ENCODE data around the gene VSIG8. TPM values are rescaled to one million over a fixed set of nuclear protein-coding genes. Genes with fewer than 3 reads are reported as not detected.

VSIG8 gene
- total RNA-seq, 1 experiment from 2014 or later: not detected

- TF ChIP-seq ZFX (IDR thresholded peaks at IDR 0.05): no peak
- TF ChIP-seq EZH2 (IDR thresholded peaks at IDR 0.05): no peak
- no peak for TF ChIP-seq EGR1 (IDR thresholded peaks at IDR 0.05; ENCODE audit: low read depth)
- TF ChIP-seq SRF (IDR thresholded peaks at IDR 0.05; ENCODE audit: low read depth): no peak
- BruUV-seq (replicated peaks): no TSS peak
- Histone ChIP-seq H3K9ac (ENCODE audit: low read length) (no peak overlapping the region), H3K79me2 (ENCODE audit: insufficient read depth, low read length) (no peaks in the 10 kb centered on the region), H2AFZ (ENCODE audit: low read depth, low read length, poor library complexity, severe bottlenecking) (no peak overlapping the region), H3K4me2 (ENCODE audit: low read length) (no peak overlapping the region), H3K36me3 (ENCODE audit: control insufficient read depth in 1 of 2, insufficient read depth in 2 of 2, low read length in 2 of 2) (no peaks in the 10 kb centered on the region), H3K9me2 (ENCODE audit: insufficient read depth) (no peaks in the 10 kb centered on the region), H3K9me3 (ENCODE audit: control insufficient read depth in 1 of 2, insufficient read depth in 1 of 2, low read depth in 1 of 2, low read length in 2 of 2) (no peaks in the 10 kb centered on the region), H3K4me3 (replicated peaks in 1 of 2; ENCODE audit: low read depth in 1 of 2, low read length in 2 of 2) (no peak overlapping the region), H3K4me1 (ENCODE audit: control insufficient read depth in 1 of 2, insufficient read depth in 2 of 2, low read length in 2 of 2) (peaks cover 0 to 7% of the 10 kb centered on the region in 2 experiments; a peak in 1 of 4 replicates), H3K27ac (ENCODE audit: low read depth, low read length) (no peak overlapping the region), H4K20me1 (ENCODE audit: insufficient read depth) (no peaks in the 10 kb centered on the region), H3K27me3 (ENCODE audit: insufficient read depth, low read length) (peaks cover 9% of the 10 kb centered on the region; the same call in 1 of the 2 replicates)
- ChIA-PET POLR2A (no interaction called here), RAD21 (ENCODE audit: low non-redundant PET in 1 of 2, low total read pairs in 2 of 2, uncharacterized antibody in 2 of 2, unreplicated experiment in 2 of 2) (no interaction called here), CTCF (interaction anchor here (1.9 to 4.4 kb wide), 2 partner anchors 12 to 30 kb away, joined by 5 to 20 read pairs; no protein-coding TSS in a partner anchor)
- ATAC-seq (peak; percentile 45), DNase-seq (ENCODE audit: low read depth, low spot score) (no peak)
- intact Hi-C loops (cut with micrococcal nuclease): loop anchor here (2.0 kb wide), 1 partner anchor 62 kb away; no protein-coding TSS in a partner anchor
These were observed 33.7 kb downstream of the VSIG8 start for GRCh38 chr1:159828581-159829272.

GRCh38 chr1:159828176-159828575 is 34.3 kb downstream of the VSIG8 start:
- ChIA-PET CTCF (interaction anchor here (4.4 kb wide), 1 partner anchor 30 kb away, joined by 20 read pairs; no protein-coding TSS in a partner anchor), POLR2A (no interaction called here), RAD21 (ENCODE audit: low non-redundant PET in 1 of 2, low total read pairs in 2 of 2, uncharacterized antibody in 2 of 2, unreplicated experiment in 2 of 2) (no interaction called here)
- Histone ChIP-seq H3K4me3 (replicated peaks in 1 of 2; ENCODE audit: low read depth in 1 of 2, low read length in 2 of 2) (no peak overlapping the region), H2AFZ (ENCODE audit: low read depth, low read length, poor library complexity, severe bottlenecking) (no peak overlapping the region), H3K27ac (ENCODE audit: low read depth, low read length) (no peak overlapping the region), H3K9me3 (ENCODE audit: control insufficient read depth in 1 of 2, insufficient read depth in 1 of 2, low read depth in 1 of 2, low read length in 2 of 2) (no peaks in the 10 kb centered on the region), H3K4me2 (ENCODE audit: low read length) (no peak overlapping the region), H3K79me2 (ENCODE audit: insufficient read depth, low read length) (no peaks in the 10 kb centered on the region), H3K36me3 (ENCODE audit: control insufficient read depth in 1 of 2, insufficient read depth in 2 of 2, low read length in 2 of 2) (no peaks in the 10 kb centered on the region), H4K20me1 (ENCODE audit: insufficient read depth) (no peaks in the 10 kb centered on the region), H3K4me1 (ENCODE audit: control insufficient read depth in 1 of 2, insufficient read depth in 2 of 2, low read length in 2 of 2) (peaks cover 0 to 7% of the 10 kb centered on the region in 2 experiments; a peak in 1 of 4 replicates), H3K9me2 (ENCODE audit: insufficient read depth) (no peaks in the 10 kb centered on the region), H3K27me3 (ENCODE audit: insufficient read depth, low read length) (peaks cover 12% of the 10 kb centered on the region; the same call in 1 of the 2 replicates), H3K9ac (ENCODE audit: low read length) (no peak overlapping the region)
- ATAC-seq: no peak
- BruUV-seq (replicated peaks): no TSS peak
- no peak for DNase-seq (ENCODE audit: low read depth, low spot score)
- intact Hi-C loops (cut with micrococcal nuclease): loop anchor here (2.0 kb wide), 1 partner anchor 63 kb away; no protein-coding TSS in a partner anchor
- TF ChIP-seq ATF3 (IDR thresholded peaks at IDR 0.05): no peak
- no peak for TF ChIP-seq EZH2 (IDR thresholded peaks at IDR 0.05)
- TF ChIP-seq SP1 (IDR thresholded peaks at IDR 0.05; ENCODE audit: low read depth): no peak
- no peak for TF ChIP-seq ZNF274 (IDR thresholded peaks at IDR 0.05; ENCODE audit: low read depth, low read length)
- no peak for TF ChIP-seq ZBTB33 (IDR thresholded peaks at IDR 0.05; ENCODE audit: extremely low read depth, insufficient replicate concordance, low read length)
- TF ChIP-seq REST (IDR thresholded peaks at IDR 0.05; ENCODE audit: low read depth): no peak
- no peak for TF ChIP-seq EZH2phosphoT487 (IDR thresholded peaks at IDR 0.05; ENCODE audit: borderline replicate concordance)
- no peak for TF ChIP-seq FOSL1 (IDR thresholded peaks at IDR 0.05; ENCODE audit: low read depth)
- no peak for TF ChIP-seq SIN3A (IDR thresholded peaks at IDR 0.05; ENCODE audit: low read depth)
- no peak for TF ChIP-seq CBX3 (IDR thresholded peaks at IDR 0.05; ENCODE audit: low read depth)
